ENCODE results near the gene NELFA.

DNA sequence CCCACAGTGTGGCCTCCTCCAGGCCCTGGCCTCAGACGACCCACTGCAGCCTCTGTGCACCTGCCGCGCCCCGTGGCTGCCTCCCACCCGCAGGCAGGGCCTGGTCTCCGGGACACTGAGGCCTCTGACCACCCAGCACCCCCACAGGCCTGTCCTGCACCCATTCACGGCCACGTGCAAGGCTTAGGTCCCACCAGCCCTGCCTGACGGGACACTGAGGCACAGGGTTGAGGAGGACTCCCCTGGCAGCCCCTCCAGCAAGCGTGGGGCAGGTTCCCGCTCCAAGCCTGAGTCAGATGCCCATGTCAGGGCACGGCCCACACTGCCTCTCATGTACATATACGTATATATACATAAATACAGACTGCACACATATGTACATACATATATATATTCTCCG is 23.5 kb downstream of the NELFA start:
- TF ChIP-seq CTCF (IDR thresholded peaks at IDR 0.05), result no peak
- no peak for TF ChIP-seq POLR2A (IDR thresholded peaks at IDR 0.05)

Measured in lower leg skin (tissue), 3 donors.